AG04450 (cell line): ENCODE measurements around the gene CLMN. TPM values are rescaled to one million over a fixed set of nuclear protein-coding genes. Genes with fewer than 3 reads are reported as not detected.

Experiments used
- CTCF ChIA-PET: fragments of 300-600, 350-600 bp; formaldehyde crosslinking; extraction: SDS; loops from one replicate; lab custom pipeline; 2022; ENCODE audit warnings: antibody characterized with exemption, inconsistent platforms; lab: Charles Lee
- POLR2A ChIA-PET: fragments of 350-600 bp; formaldehyde crosslinking; extraction: SDS; loops from one replicate; lab custom pipeline; 2021; ENCODE audit warnings: antibody characterized with exemption, inconsistent platforms; lab: Yijun Ruan, JAX
- DNase-seq: peaks from one replicate; pipeline ENCODE4 v3.0.0-alpha.2; 2011; ENCODE audit warnings: low read depth, low spot score
- H3K27ac ChIP-seq: one replicate; pipeline ENCODE4 v1.5.1; 2012; ENCODE audit warnings: low read depth, low read length, control low read depth
- H3K27me3 ChIP-seq: one replicate; pipeline ENCODE4 v1.6.0; 2012; ENCODE audit warnings: low read length; ENCODE audit not compliant: control insufficient read depth, insufficient read depth
- H3K4me3 ChIP-seq: 2 replicates; pipeline ENCODE4 v1.5.1; 2011; ENCODE audit warnings: mild to moderate bottlenecking, low read depth, low read length, control low read depth
- H3K9me3 ChIP-seq: 2 replicates; pipeline ENCODE4 v1.5.1; 2012; ENCODE audit warnings: low read length; ENCODE audit not compliant: control insufficient read depth, insufficient read depth
- CTCF ChIP-seq: IDR thresholded peaks from 2 replicates; pipeline ENCODE4 v1.5.1; 2011; ENCODE audit warnings: low read depth, low read length, control low read depth, inconsistent platforms
- polyA plus RNA-seq: library from polyadenylated mRNA; depleted of rRNA; stranded (reverse); fragments of >200 nt; gene quantifications from 2 replicates; pipeline ENCODE4 v1.2.3, GENCODE V29; 2011

CLMN gene
- polyA plus RNA-seq, 1 experiment, result 0.09 TPM

- ChIA-PET CTCF (interaction anchor here (0.8 kb wide), 1 partner anchor 50 kb away, joined by 4 read pairs; no protein-coding TSS in a partner anchor), POLR2A (interaction anchor here (0.7 kb wide), 1 partner anchor 16 kb away, joined by 3 read pairs; no protein-coding TSS in a partner anchor)
- H3K4me3 ChIP-seq, result no peak overlapping the region
- no peak for TF ChIP-seq CTCF
- DNase-seq, result no peak
- no peak overlapping the region for H3K27ac ChIP-seq
- no peaks in the 10 kb centered on the region; the same call in 1 of the 2 replicates for H3K9me3 ChIP-seq
- no peaks in the 10 kb centered on the region for H3K27me3 ChIP-seq
Measured at GRCh38 chr14:95149441-95149840, 170.3 kb downstream of the CLMN start.

- ChIA-PET CTCF (no interaction called here), POLR2A (no interaction called here)
- no peak overlapping the region for H3K4me3 ChIP-seq
- no peaks in the 10 kb centered on the region; the same call in 1 of the 2 replicates for H3K9me3 ChIP-seq
- H3K27ac ChIP-seq, result no peak overlapping the region
- TF ChIP-seq CTCF, result no peak
- DNase-seq, result no peak
- no peaks in the 10 kb centered on the region for H3K27me3 ChIP-seq
Measured at GRCh38 chr14:95147597-95147996, 172.1 kb downstream of the CLMN start.

- H3K9me3 ChIP-seq, result no peaks in the 10 kb centered on the region; the same call in 1 of the 2 replicates
- POLR2A ChIA-PET, result no interaction called here
- TF ChIP-seq CTCF, result no peak
- CTCF ChIA-PET, result no interaction called here
- H3K4me3 ChIP-seq, result no peak overlapping the region
- no peaks in the 10 kb centered on the region for H3K27me3 ChIP-seq
- no peak overlapping the region for H3K27ac ChIP-seq
- DNase-seq, result no peak
Measured at GRCh38 chr14:95146079-95146771, 173.5 kb downstream of the CLMN start.

- no peak for DNase-seq
- H3K27me3 ChIP-seq, result no peaks in the 10 kb centered on the region
- POLR2A ChIA-PET, result no interaction called here
- CTCF ChIA-PET, result no interaction called here
- no peak overlapping the region for H3K27ac ChIP-seq
- no peak for TF ChIP-seq CTCF
- H3K4me3 ChIP-seq, result no peak overlapping the region
- no peaks in the 10 kb centered on the region; the same call in 1 of the 2 replicates for H3K9me3 ChIP-seq
Measured at GRCh38 chr14:95144849-95145248, 174.9 kb downstream of the CLMN start.

GRCh38 chr14:95143808-95144620, 175.7 kb downstream of the CLMN start:
- DNase-seq, result no peak
- H3K4me3 ChIP-seq, result no peak overlapping the region
- no peaks in the 10 kb centered on the region for H3K27me3 ChIP-seq
- H3K27ac ChIP-seq, result no peak overlapping the region
- TF ChIP-seq CTCF, result no peak
- ChIA-PET CTCF (no interaction called here), POLR2A (no interaction called here)
- H3K9me3 ChIP-seq, result no peaks in the 10 kb centered on the region; the same call in 1 of the 2 replicates
